ENCODE results near the gene PLCB1. TPM values are rescaled to one million over a fixed set of nuclear protein-coding genes. Genes with fewer than 3 reads are reported as not detected.

Gene PLCB1
- total and polyA plus RNA-seq, 2 experiments from 2014 or later, result 14.9 to 20.7 TPM

GRCh38 chr20:8490076-8490830 lies 358.2 kb downstream of the PLCB1 start:
- DNase-seq (ENCODE audit: low spot score), result no peak
- Mint-ChIP-seq H3K4me3 (no peak overlapping the region), H3K27ac (no peak overlapping the region), H3K9me3 (peaks cover 2% of the 10 kb centered on the region; the same call in 1 of the 3 replicates), H3K27me3 (ENCODE audit: insufficient read depth, low read depth, poor library complexity) (no peaks in the 10 kb centered on the region), H3K36me3 (ENCODE audit: low read depth) (no peaks in the 10 kb centered on the region), H3K4me1 (peaks cover 11% of the 10 kb centered on the region; the same call in 2 of the 3 replicates)
- Histone ChIP-seq H3K27me3 (ENCODE audit: insufficient read depth) (no peaks in the 10 kb centered on the region), H3K4me3 (no peak overlapping the region), H3K79me2 (replicated peaks; ENCODE audit: insufficient read depth) (no peaks in the 10 kb centered on the region), H3K4me2 (no peak overlapping the region), H4K20me1 (replicated peaks; ENCODE audit: insufficient read depth) (no peaks in the 10 kb centered on the region), H3K9me2 (ENCODE audit: insufficient read depth) (no peaks in the 10 kb centered on the region), H2AFZ (no peak overlapping the region), H3F3A (replicated peaks; ENCODE audit: low read depth) (no peaks in the 10 kb centered on the region), H3K36me3 (ENCODE audit: insufficient read depth) (no peaks in the 10 kb centered on the region), H3K4me1 (ENCODE audit: insufficient read depth) (peaks cover 8% of the 10 kb centered on the region; the same call in 1 of the 2 replicates), H3K27ac (ENCODE audit: low read depth) (no peak overlapping the region)
- no peak for ATAC-seq
- TF ChIP-seq CREB1 (CRISPR knock-in tag; IDR thresholded peaks at IDR 0.05; ENCODE audit: low read depth), result no peak

DNA sequence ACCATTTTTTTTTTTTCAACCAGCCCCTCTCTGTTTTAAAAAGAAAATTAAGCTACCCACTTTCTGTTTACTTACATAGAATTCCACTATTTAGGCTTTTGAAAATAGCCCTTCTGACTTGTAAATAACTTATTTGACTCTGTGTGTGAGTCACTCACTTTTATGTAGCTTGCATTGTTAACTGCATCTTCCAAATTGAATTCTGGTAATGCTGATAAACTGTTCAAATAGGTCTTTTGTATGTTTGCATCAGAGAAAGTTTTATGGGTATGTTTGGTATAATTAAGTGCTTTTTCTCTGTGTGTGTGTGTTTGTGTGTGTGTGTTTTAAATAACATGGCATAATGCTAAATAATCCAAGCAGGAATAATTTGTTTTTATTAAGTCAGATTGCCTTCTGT lies 360.1 kb downstream of the PLCB1 start:
- Histone ChIP-seq H3K4me2 (0 out of 2 replicates have a peak overlapping the region, but pooled peaks have one; percentile 15), H3K4me1 (ENCODE audit: insufficient read depth) (peaks cover 8% of the 10 kb centered on the region; the same call in 1 of the 2 replicates), H3K27ac (ENCODE audit: low read depth) (no peak overlapping the region), H3K27me3 (ENCODE audit: insufficient read depth) (no peaks in the 10 kb centered on the region), H3K36me3 (ENCODE audit: insufficient read depth) (no peaks in the 10 kb centered on the region), H4K20me1 (replicated peaks; ENCODE audit: insufficient read depth) (no peaks in the 10 kb centered on the region), H3F3A (replicated peaks; ENCODE audit: low read depth) (no peaks in the 10 kb centered on the region), H3K4me3 (no peak overlapping the region), H3K79me2 (replicated peaks; ENCODE audit: insufficient read depth) (no peaks in the 10 kb centered on the region), H2AFZ (no peak overlapping the region), H3K9me2 (ENCODE audit: insufficient read depth) (no peaks in the 10 kb centered on the region)
- H3K9me3 Mint-ChIP-seq, result no peaks in the 10 kb centered on the region
- no peak for ATAC-seq
- H3K4me1 Mint-ChIP-seq, result peaks cover 11% of the 10 kb centered on the region; the same call in 2 of the 3 replicates
- DNase-seq (ENCODE audit: low spot score), result no peak
- H3K27ac Mint-ChIP-seq, result 0 out of 2 replicates have a peak overlapping the region, but pooled peaks have one; percentile 78
- no peak overlapping the region for H3K4me3 Mint-ChIP-seq
- H3K27me3 Mint-ChIP-seq (ENCODE audit: insufficient read depth, low read depth, poor library complexity), result peaks cover 2% of the 10 kb centered on the region
- no peaks in the 10 kb centered on the region for H3K36me3 Mint-ChIP-seq (ENCODE audit: low read depth)
- TF ChIP-seq POLR2AphosphoS5 (IDR thresholded peaks at IDR 0.05; ENCODE audit: low read depth) (no peak), REST (IDR thresholded peaks at IDR 0.05; ENCODE audit: unreplicated experiment) (no peak), STAT1 (IDR thresholded peaks at IDR 0.05; ENCODE audit: unreplicated experiment) (no peak), JUNB (IDR thresholded peaks at IDR 0.05; ENCODE audit: unreplicated experiment) (no peak), NANOG (IDR thresholded peaks at IDR 0.05; ENCODE audit: borderline replicate concordance) (no peak), EZH2 (IDR thresholded peaks at IDR 0.05; ENCODE audit: low read depth, unreplicated experiment) (no peak), CREB1 (CRISPR knock-in tag; IDR thresholded peaks at IDR 0.05; ENCODE audit: low read depth) (no peak)
- TF ChIP-seq, protein P1, sequence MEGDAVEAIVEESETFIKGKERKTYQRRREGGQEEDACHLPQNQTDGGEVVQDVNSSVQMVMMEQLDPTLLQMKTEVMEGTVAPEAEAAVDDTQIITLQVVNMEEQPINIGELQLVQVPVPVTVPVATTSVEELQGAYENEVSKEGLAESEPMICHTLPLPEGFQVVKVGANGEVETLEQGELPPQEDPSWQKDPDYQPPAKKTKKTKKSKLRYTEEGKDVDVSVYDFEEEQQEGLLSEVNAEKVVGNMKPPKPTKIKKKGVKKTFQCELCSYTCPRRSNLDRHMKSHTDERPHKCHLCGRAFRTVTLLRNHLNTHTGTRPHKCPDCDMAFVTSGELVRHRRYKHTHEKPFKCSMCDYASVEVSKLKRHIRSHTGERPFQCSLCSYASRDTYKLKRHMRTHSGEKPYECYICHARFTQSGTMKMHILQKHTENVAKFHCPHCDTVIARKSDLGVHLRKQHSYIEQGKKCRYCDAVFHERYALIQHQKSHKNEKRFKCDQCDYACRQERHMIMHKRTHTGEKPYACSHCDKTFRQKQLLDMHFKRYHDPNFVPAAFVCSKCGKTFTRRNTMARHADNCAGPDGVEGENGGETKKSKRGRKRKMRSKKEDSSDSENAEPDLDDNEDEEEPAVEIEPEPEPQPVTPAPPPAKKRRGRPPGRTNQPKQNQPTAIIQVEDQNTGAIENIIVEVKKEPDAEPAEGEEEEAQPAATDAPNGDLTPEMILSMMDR (conservative IDR thresholded peaks at IDR 0.05; ENCODE audit: low read depth in 2 of 2), result no peak
- TF ChIP-seq, protein P2, sequence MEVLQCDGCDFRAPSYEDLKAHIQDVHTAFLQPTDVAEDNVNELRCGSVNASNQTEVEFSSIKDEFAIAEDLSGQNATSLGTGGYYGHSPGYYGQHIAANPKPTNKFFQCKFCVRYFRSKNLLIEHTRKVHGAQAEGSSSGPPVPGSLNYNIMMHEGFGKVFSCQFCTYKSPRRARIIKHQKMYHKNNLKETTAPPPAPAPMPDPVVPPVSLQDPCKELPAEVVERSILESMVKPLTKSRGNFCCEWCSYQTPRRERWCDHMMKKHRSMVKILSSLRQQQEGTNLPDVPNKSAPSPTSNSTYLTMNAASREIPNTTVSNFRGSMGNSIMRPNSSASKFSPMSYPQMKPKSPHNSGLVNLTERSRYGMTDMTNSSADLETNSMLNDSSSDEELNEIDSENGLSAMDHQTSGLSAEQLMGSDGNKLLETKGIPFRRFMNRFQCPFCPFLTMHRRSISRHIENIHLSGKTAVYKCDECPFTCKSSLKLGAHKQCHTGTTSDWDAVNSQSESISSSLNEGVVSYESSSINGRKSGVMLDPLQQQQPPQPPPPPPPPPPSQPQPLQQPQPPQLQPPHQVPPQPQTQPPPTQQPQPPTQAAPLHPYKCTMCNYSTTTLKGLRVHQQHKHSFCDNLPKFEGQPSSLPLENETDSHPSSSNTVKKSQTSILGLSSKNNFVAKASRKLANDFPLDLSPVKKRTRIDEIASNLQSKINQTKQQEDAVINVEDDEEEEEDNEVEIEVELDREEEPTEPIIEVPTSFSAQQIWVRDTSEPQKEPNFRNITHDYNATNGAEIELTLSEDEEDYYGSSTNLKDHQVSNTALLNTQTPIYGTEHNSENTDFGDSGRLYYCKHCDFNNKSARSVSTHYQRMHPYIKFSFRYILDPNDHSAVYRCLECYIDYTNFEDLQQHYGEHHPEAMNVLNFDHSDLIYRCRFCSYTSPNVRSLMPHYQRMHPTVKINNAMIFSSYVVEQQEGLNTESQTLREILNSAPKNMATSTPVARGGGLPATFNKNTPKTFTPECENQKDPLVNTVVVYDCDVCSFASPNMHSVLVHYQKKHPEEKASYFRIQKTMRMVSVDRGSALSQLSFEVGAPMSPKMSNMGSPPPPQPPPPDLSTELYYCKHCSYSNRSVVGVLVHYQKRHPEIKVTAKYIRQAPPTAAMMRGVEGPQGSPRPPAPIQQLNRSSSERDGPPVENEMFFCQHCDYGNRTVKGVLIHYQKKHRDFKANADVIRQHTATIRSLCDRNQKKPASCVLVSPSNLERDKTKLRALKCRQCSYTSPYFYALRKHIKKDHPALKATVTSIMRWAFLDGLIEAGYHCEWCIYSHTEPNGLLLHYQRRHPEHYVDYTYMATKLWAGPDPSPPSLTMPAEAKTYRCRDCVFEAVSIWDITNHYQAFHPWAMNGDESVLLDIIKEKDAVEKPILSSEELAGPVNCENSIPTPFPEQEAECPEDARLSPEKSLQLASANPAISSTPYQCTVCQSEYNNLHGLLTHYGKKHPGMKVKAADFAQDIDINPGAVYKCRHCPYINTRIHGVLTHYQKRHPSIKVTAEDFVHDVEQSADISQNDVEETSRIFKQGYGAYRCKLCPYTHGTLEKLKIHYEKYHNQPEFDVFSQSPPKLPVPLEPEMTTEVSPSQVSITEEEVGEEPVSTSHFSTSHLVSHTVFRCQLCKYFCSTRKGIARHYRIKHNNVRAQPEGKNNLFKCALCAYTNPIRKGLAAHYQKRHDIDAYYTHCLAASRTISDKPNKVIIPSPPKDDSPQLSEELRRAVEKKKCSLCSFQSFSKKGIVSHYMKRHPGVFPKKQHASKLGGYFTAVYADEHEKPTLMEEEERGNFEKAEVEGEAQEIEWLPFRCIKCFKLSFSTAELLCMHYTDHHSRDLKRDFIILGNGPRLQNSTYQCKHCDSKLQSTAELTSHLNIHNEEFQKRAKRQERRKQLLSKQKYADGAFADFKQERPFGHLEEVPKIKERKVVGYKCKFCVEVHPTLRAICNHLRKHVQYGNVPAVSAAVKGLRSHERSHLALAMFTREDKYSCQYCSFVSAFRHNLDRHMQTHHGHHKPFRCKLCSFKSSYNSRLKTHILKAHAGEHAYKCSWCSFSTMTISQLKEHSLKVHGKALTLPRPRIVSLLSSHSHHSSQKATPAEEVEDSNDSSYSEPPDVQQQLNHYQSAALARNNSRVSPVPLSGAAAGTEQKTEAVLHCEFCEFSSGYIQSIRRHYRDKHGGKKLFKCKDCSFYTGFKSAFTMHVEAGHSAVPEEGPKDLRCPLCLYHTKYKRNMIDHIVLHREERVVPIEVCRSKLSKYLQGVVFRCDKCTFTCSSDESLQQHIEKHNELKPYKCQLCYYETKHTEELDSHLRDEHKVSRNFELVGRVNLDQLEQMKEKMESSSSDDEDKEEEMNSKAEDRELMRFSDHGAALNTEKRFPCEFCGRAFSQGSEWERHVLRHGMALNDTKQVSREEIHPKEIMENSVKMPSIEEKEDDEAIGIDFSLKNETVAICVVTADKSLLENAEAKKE (CRISPR knock-in tag; IDR thresholded peaks at IDR 0.05), result no peak
